NCI-H1092 treated with DMSO at 0.1 percent for 48 hours (cell line): ENCODE results near the gene PCDHGA12.
"Not testable (repeated sequence)": the region's sequence is repeated elsewhere in the genome, so short reads cannot be mapped to it uniquely, and the experiment has no call there.

Source experiments
- DNase-seq: peaks from one replicate; lab custom pipeline; 2025; lab: John Stamatoyannopoulos, UW

Gene PCDHGA12

DNA sequence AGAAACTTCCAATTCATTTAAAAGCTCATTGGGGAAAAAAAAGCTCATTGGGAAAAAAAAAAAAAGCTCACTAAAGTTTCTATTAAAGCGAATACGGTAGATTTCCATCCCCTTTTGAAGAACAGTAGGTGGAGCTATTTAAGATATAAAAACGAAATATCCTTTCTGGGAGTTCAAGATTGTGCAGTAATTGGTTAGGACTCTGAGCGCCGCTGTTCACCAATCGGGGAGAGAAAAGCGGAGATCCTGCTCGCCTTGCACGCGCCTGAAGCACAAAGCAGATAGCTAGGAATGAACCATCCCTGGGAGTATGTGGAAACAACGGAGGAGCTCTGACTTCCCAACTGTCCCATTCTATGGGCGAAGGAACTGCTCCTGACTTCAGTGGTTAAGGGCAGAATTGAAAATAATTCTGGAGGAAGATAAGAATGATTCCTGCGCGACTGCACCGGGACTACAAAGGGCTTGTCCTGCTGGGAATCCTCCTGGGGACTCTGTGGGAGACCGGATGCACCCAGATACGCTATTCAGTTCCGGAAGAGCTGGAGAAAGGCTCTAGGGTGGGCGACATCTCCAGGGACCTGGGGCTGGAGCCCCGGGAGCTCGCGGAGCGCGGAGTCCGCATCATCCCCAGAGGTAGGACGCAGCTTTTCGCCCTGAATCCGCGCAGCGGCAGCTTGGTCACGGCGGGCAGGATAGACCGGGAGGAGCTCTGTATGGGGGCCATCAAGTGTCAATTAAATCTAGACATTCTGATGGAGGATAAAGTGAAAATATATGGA, at the start of gene PCDHGA12:
Gene PCDHGA12, plus strand, starts transcription at position 176 of the 782 bp plus-strand sequence. Its CDS starts 253 bp downstream, at position 429.
- DNase-seq = no peak

DNA sequence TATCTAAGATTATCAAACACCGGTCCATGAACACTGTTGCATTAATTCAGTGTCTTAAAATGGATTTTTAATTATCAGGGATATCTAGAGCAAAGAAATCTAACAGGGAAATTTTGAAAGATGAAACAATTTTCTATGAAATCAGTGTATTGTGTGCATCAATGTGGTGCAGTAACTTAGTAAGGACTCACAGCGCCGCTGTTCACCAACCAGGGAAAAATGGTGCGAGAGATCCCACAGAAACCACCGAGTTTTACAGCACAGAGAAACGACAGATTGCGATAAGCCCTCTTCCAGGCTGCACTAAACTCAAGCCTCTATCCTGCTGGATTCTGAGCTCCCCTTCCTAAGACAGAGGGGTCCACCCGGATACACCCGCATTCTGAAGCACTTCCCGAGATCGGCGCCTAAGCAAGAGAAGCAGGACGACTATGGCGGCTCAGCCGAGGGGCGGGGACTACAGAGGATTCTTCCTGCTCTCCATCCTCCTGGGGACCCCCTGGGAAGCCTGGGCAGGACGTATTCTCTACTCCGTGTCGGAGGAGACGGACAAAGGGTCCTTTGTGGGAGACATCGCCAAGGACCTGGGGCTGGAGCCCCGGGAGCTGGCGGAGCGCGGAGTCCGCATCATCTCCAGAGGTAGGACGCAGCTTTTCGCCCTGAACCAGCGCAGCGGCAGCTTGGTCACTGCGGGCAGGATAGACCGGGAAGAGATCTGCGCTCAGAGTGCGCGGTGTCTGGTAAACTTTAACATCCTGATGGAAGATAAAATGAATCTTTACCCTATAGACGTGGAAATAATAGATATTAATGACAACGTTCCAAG, 47.6 kb upstream of the PCDHGA12 start, which contains the start of gene PCDHGA7:
Gene PCDHGA7, plus strand, starts transcription at position 274 of the 826 bp plus-strand sequence. Its CDS starts 158 bp downstream, at position 432.
- no peak for DNase-seq

DNA sequence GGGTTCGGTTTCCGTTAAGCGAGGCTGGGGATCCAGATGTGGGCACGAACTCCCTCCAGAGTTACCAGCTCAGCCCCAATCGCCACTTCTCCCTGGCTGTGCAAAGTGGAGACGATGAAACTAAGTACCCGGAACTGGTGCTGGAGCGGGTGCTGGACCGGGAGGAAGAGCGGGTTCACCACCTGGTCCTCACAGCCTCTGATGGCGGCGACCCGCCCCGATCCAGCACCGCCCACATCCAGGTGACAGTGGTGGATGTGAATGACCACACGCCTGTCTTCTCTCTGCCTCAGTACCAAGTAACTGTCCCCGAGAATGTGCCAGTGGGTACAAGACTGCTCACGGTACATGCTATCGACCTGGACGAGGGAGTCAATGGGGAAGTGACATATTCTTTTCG, 47.0 kb upstream of the PCDHGA12 start:
- no peak for DNase-seq

DNA sequence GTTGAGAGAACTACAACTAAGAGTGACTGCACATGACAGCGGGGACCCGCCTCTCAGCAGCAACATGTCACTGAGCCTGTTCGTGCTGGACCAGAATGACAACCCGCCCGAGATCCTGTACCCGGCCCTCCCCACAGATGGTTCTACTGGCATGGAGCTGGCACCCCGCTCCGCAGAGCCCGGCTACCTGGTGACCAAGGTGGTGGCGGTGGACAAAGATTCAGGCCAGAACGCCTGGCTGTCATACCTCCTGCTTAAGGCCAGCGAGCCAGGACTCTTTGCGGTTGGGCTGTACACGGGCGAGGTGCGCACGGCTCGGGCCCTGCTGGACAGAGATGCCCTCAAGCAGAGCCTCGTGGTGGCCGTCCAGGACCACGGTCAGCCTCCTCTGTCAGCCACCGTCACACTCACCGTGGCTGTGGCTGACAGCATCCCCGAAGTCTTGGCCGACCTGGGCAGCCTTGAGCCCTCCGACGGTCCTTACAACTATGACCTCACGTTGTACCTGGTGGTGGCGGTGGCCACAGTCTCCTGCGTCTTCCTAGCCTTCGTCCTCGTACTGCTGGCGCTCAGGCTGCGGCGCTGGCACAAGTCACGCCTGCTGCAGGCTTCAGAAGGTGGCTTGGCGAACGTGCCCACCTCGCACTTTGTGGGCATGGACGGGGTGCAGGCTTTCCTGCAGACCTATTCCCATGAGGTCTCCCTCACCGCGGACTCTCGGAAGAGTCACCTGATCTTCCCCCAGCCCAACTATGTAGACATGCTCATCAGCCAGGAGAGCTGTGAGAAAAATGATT, 45.6 kb upstream of the PCDHGA12 start:
- DNase-seq = no peak

DNA sequence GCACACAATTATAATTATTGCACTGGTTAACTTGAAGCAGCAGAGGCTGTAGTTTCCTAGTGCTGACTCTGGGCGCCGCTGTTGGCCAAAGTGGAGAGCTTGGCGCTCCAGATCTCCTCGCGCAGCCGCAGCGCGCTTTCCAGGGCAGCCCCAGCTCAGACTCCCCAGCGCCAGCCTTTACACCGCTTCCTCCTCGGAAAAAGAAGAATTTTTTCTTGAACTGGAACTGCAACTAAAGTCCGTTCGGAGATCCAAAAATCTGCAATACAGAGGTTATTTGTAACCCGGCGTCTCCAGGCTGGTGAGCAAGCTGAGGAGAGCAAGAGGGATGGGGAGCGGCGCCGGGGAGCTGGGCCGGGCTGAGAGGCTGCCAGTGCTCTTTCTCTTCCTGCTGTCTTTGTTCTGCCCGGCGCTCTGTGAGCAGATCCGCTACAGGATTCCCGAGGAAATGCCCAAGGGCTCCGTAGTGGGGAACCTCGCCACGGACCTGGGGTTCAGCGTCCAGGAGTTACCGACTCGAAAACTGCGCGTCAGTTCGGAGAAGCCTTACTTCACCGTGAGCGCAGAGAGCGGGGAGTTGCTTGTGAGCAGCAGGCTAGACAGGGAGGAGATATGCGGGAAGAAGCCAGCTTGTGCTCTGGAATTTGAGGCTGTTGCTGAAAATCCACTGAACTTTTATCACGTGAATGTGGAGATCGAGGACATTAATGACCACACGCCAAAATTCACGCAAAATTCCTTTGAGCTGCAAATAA, 42.6 kb upstream of the PCDHGA12 start, which contains the start of gene PCDHGB4:
Gene PCDHGB4, plus strand, starts transcription at position 142 of the 755 bp plus-strand sequence. Its CDS starts 187 bp downstream, at position 329.
- not testable (repeated sequence) for DNase-seq

DNA sequence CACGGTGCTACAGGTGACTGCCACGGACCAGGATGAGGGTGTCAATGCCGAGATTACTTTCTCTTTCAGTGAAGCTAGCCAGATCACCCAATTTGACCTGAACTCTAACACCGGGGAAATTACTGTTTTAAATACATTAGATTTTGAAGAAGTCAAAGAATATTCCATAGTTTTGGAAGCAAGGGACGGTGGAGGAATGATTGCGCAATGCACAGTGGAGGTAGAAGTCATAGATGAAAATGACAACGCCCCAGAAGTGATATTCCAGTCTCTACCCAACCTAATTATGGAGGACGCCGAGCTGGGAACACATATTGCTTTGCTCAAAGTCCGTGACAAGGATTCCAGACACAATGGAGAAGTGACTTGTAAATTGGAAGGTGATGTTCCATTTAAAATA, 41.6 kb upstream of the PCDHGA12 start:
- no peak for DNase-seq

DNA sequence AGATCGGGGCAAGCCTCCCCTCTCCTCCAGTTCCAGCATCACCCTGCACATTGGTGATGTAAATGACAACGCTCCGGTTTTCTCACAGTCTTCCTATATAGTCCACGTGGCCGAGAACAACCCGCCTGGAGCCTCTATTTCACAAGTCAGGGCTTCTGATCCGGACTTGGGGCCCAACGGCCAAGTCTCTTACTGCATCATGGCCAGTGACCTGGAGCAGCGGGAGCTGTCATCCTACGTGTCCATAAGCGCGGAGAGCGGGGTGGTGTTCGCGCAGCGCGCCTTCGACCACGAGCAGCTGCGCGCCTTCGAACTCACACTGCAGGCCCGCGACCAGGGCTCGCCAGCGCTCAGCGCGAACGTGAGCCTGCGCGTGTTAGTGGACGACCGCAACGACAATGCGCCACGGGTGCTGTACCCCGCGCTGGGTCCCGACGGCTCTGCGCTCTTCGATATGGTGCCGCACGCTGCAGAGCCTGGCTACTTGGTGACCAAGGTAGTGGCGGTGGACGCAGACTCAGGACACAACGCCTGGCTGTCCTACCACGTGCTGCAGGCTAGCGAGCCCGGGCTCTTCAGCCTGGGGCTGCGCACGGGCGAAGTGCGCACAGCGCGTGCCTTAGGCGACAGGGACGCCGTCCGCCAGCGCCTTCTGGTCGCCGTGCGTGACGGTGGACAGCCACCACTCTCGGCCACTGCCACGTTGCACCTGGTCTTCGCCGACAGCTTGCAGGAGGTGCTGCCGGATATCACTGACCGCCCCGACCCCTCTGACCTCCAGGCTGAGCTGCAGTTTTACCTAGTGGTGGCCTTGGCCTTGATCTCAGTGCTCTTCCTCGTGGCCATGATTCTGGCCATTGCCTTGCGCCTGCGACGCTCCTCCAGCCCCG, 40.9 kb upstream of the PCDHGA12 start:
- no peak for DNase-seq

DNA sequence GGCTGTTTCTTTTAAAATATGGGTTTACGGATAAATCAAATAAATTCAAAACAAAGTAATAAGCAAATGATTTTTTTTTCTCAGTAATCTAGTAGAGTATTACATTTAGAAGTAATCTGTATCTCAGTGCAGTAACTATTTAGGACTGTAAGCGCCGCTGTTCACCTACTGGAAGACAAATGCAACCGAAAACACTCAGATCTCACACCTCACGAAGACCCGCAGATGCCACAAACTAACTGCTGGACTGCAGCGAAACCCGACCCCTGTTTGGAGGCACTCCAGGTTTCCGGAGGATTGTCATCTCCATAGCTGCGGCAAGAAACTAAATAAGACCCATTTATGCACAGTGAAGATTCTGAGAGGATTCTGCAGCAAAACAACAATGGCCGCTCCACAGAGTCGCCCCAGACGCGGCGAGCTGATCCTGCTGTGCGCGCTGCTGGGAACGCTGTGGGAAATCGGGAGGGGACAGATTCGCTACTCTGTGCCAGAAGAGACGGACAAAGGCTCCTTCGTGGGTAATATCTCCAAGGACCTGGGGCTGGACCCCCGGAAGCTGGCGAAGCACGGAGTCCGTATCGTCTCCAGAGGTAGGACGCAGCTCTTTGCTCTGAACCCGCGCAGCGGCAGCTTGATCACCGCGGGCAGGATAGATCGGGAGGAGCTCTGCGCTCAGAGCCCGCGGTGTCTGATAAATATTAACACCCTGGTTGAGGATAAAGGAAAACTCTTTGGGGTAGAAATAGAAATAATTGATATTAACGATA, 37.7 kb upstream of the PCDHGA12 start, which contains the start of gene PCDHGA8:
Gene PCDHGA8, plus strand, starts transcription at position 205 of the 770 bp plus-strand sequence. Its CDS starts 181 bp downstream, at position 386.
- no peak for DNase-seq

DNA sequence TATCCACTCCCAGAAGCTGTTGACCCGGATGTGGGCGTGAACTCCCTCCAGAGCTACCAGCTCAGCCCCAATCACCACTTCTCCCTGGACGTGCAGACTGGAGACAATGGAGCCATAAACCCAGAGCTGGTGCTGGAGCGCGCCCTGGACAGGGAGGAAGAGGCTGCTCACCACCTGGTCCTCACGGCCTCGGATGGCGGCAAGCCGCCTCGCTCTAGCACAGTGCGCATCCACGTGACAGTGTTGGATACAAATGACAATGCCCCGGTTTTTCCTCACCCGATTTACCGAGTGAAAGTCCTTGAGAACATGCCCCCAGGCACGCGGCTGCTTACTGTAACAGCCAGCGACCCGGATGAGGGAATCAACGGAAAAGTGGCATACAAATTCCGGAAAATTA, 37.0 kb upstream of the PCDHGA12 start:
- no peak for DNase-seq

DNA sequence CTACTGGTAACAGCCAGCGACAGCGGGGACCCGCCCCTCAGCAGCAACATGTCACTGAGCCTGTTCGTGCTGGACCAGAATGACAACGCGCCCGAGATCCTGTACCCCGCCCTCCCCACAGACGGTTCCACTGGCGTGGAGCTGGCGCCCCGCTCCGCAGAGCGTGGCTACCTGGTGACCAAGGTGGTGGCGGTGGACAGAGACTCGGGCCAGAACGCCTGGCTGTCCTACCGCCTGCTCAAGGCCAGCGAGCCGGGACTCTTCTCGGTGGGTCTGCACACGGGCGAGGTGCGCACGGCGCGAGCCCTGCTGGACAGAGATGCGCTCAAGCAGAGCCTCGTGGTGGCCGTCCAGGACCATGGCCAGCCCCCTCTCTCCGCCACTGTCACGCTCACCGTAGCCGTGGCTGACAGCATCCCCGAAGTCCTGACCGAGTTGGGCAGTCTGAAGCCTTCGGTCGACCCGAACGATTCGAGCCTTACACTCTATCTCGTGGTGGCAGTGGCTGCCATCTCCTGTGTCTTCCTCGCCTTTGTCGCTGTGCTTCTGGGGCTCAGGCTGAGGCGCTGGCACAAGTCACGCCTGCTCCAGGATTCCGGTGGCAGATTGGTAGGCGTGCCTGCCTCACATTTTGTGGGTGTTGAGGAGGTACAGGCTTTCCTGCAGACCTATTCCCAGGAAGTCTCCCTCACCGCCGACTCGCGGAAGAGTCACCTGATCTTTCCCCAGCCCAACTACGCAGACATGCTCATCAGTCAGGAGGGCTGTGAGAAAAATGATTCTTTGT, 35.7 kb upstream of the PCDHGA12 start:
- DNase-seq = not testable (repeated sequence)

DNA sequence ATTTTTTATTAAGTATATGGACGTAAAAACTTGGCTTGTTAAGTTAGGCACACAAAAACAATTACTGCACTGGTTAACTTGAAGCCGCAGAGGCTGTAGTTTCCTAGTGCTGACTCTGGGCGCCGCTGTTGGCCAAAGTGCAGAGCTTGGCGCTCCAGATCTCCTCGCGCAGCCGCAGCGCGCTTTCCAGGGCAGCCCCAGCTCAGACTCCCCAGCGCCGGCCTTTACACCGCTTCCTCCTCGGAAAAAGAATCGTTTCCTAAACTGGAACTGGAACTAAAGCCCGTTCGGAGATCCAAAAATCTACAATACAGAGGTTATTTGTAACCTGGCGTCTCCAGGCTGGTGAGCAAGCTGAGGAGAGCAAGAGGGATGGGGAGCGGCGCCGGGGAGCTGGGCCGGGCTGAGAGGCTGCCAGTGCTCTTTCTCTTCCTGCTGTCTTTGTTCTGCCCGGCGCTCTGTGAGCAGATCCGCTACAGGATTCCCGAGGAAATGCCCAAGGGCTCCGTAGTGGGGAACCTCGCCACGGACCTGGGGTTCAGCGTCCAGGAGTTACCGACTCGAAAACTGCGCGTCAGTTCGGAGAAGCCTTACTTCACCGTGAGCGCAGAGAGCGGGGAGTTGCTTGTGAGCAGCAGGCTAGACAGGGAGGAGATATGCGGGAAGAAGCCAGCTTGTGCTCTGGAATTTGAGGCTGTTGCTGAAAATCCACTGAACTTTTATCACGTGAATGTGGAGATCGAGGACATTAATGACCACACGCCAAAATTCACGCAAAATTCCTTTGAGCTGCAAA, 32.4 kb upstream of the PCDHGA12 start, which contains the start of gene PCDHGB5:
Gene PCDHGB5, plus strand, starts transcription at position 192 of the 796 bp plus-strand sequence. Its CDS starts 181 bp downstream, at position 373.
- not testable (repeated sequence) for DNase-seq

DNA sequence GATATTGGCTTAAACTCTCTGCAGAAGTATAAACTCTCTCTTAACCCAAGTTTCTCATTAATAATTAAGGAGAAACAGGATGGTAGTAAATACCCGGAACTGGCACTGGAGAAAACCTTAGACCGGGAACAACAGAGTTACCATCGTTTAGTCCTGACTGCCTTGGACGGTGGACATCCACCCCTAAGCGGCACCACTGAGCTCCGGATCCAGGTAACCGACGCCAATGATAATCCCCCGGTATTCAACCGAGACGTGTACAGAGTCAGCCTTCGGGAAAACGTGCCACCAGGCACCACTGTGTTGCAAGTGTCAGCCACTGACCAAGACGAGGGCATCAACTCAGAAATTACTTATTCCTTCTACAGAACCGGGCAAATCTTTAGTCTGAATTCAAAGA, 31.7 kb upstream of the PCDHGA12 start:
- no peak for DNase-seq

DNA sequence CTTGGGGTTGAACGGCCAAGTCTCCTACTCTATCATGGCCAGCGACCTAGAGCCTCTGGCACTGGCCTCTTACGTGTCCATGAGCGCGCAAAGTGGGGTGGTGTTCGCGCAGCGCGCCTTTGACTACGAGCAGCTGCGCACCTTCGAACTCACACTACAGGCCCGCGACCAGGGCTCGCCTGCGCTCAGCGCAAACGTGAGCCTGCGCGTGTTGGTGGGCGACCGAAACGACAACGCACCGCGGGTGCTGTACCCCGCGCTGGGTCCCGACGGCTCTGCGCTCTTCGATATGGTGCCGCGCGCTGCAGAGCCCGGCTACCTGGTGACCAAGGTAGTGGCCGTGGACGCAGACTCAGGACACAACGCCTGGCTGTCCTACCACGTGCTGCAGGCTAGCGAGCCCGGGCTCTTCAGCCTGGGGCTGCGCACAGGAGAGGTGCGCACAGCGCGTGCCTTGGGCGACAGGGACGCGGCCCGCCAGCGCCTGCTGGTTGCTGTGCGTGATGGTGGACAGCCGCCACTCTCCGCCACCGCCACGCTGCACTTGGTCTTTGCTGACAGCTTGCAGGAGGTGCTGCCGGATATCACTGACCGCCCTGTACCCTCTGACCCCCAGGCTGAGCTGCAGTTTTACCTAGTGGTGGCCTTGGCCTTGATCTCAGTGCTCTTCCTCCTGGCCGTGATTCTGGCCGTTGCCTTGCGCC, 30.6 kb upstream of the PCDHGA12 start:
- no peak for DNase-seq

DNA sequence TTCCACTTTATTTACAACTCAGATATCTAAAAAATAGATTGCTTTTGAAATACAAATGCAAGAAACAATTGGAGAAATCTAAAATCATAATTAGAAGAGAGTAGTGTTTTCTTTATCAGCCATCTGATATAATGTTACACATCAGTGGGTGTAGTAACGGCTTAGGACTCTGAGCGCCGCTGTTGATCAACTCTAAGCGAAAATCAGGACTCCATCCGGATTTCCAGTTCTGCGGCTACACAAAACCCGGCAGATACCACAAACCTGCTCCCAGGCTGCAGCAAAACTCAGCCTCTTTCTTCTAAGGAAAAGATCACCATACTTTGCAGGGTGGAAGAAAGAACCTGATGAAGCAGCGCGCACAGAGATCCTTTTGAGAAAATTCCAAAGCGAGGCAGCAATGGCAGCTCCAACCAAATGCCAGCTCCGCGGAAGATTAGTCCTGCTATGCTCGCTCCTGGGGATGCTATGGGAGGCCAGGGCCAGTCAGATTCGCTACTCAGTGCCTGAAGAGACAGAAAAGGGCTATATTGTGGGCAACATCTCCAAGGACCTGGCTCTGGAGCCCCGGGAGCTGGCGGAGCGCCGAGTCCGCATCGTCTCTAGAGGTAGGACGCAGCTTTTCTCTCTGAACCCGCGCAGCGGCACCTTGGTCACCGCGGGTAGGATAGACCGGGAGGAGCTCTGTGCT, 27.6 kb upstream of the PCDHGA12 start, which contains the start of gene PCDHGA9:
Gene PCDHGA9, plus strand, starts transcription at position 226 of the 691 bp plus-strand sequence. Its CDS starts 175 bp downstream, at position 401.
- no peak for DNase-seq

DNA sequence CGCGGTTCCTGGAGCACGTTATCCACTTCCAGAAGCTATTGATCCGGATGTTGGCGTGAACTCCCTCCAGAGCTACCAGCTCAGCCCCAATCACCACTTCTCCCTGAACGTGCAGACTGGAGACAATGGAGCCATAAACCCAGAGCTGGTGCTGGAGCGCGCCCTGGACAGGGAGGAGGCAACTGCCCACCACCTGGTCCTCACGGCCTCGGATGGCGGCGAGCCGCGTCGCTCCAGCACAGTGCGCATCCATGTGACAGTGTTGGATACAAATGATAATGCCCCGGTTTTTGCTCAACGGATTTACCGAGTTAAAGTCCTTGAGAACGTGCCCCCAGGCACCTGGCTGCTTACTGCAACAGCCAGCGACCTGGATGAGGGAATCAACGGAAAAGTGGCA, 26.9 kb upstream of the PCDHGA12 start:
- DNase-seq = no peak
